ENCODE measurements around the gene NFAT5.
"Not testable (repeated sequence)": the region's sequence is repeated elsewhere in the genome, so short reads cannot be mapped to it uniquely, and the experiment has no call there.

- TF ChIP-seq CTCF (IDR thresholded peaks at IDR 0.05; ENCODE audit: borderline replicate concordance, extremely low read depth, low read length, poor library complexity, severe bottlenecking); EZH2 (IDR thresholded peaks at IDR 0.05; ENCODE audit: borderline replicate concordance, low read depth, low read length, severe bottlenecking): not testable (repeated sequence)
Observed at GRCh38 chr16:69517914-69518313, 47.9 kb upstream of the NFAT5 start.

Measured in DND-41 (cell line).